Measurements from ENCODE around the gene BCL11A. TPM values are rescaled to one million over a fixed set of nuclear protein-coding genes. Genes with fewer than 3 reads are reported as not detected.

BCL11A gene
- total RNA-seq, 2 donors from 2014 or later: 2.5 to 9.2 TPM

GRCh38 chr2:60512062-60512622, 41.3 kb downstream of the BCL11A start:
- DNase-seq (no peak), ATAC-seq (no peak)
- no peaks in the 10 kb centered on the region for H3K9me3 ChIP-seq (ENCODE audit: control insufficient read depth, low read length, poor library complexity, severe bottlenecking)
- Mint-ChIP-seq H3K4me3 (no peak overlapping the region), H3K27me3 (peaks cover 40% of the 10 kb centered on the region), H3K36me3 (ENCODE audit: low read depth) (peaks cover 2% of the 10 kb centered on the region), H3K27ac (no peak overlapping the region), H3K4me1 (no peaks in the 10 kb centered on the region)

GRCh38 chr2:60510713-60511112, 42.7 kb downstream of the BCL11A start:
- DNase-seq (no peak), ATAC-seq (no peak)
- no peaks in the 10 kb centered on the region for H3K9me3 ChIP-seq (ENCODE audit: control insufficient read depth, low read length, poor library complexity, severe bottlenecking)
- no peak overlapping the region for H3K4me3 Mint-ChIP-seq
- H3K36me3 Mint-ChIP-seq (ENCODE audit: low read depth): peaks cover 2% of the 10 kb centered on the region
- H3K27ac Mint-ChIP-seq: no peak overlapping the region
- peaks cover 46% of the 10 kb centered on the region for H3K27me3 Mint-ChIP-seq
- H3K4me1 Mint-ChIP-seq: no peaks in the 10 kb centered on the region

- no peaks in the 10 kb centered on the region for H3K4me1 Mint-ChIP-seq
- ATAC-seq: no peak
- no peak for DNase-seq
- no peaks in the 10 kb centered on the region for H3K9me3 ChIP-seq (ENCODE audit: control insufficient read depth, low read length, poor library complexity, severe bottlenecking)
- no peak overlapping the region for H3K4me3 Mint-ChIP-seq
- H3K27ac Mint-ChIP-seq: no peak overlapping the region
- H3K36me3 Mint-ChIP-seq (ENCODE audit: low read depth): peaks cover 2% of the 10 kb centered on the region
- peaks cover 56% of the 10 kb centered on the region for H3K27me3 Mint-ChIP-seq
Measured at GRCh38 chr2:60509066-60509465, 44.4 kb downstream of the BCL11A start.

GRCh38 chr2:60508339-60508917, 45.0 kb downstream of the BCL11A start:
- H3K9me3 ChIP-seq (ENCODE audit: control insufficient read depth, low read length, poor library complexity, severe bottlenecking): no peaks in the 10 kb centered on the region
- Mint-ChIP-seq H3K36me3 (ENCODE audit: low read depth) (peaks cover under 1% of the 10 kb centered on the region), H3K4me1 (no peaks in the 10 kb centered on the region), H3K27me3 (peaks cover 55% of the 10 kb centered on the region), H3K27ac (no peak overlapping the region), H3K4me3 (no peak overlapping the region)
- DNase-seq (no peak), ATAC-seq (no peak)

DNA sequence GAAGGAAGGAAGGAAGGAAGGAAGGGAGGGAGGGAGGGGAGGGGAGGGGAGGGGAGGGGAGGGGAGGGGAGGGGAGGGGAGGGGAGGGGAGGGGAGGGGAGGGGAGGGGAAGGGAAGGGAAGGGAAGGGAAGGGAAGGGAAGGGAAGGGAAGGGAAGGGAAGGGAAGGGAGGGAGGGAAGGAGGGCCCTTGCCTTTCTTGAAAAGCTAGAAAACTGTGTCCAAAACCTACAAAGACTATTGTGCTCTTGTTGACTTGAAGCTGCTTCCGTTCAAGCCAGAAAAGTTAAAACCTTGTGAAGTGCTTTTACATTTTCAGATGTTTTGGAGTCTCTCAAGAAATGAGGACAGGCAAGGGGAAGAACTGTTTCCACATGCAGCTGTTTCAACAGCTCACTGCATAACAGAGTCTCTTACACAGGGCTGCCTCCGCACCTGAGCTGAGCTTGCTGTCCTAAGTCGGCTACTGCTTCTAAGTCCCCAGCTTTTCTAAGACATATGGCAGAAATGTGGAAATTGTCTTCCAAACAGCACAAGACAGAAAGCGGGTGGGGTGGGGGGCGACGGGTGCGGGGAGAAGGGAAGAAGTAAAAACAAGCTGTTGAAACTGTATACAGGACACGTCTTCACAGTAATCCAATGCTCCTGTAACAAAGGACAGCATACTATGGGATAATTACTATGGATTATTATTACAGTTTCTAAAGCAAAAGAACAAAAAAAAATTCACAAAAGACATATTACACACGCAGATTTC, 46.1 kb downstream of the BCL11A start:
- peaks cover 51% of the 10 kb centered on the region for H3K27me3 Mint-ChIP-seq
- no peaks in the 10 kb centered on the region for H3K9me3 ChIP-seq (ENCODE audit: control insufficient read depth, low read length, poor library complexity, severe bottlenecking)
- H3K36me3 Mint-ChIP-seq (ENCODE audit: low read depth): no peaks in the 10 kb centered on the region
- H3K4me3 Mint-ChIP-seq: no peak overlapping the region
- H3K4me1 Mint-ChIP-seq: no peaks in the 10 kb centered on the region
- ATAC-seq (no peak), DNase-seq (no peak)
- no peak overlapping the region for H3K27ac Mint-ChIP-seq

GRCh38 chr2:60505880-60506260, 47.6 kb downstream of the BCL11A start:
- H3K9me3 ChIP-seq (ENCODE audit: control insufficient read depth, low read length, poor library complexity, severe bottlenecking): no peaks in the 10 kb centered on the region
- Mint-ChIP-seq H3K27ac (no peak overlapping the region), H3K36me3 (ENCODE audit: low read depth) (no peaks in the 10 kb centered on the region), H3K4me3 (no peak overlapping the region), H3K4me1 (no peaks in the 10 kb centered on the region), H3K27me3 (peaks cover 45% of the 10 kb centered on the region)
- no peak for ATAC-seq
- no peak for DNase-seq

GRCh38 chr2:60505240-60505879, 48.1 kb downstream of the BCL11A start:
- Mint-ChIP-seq H3K27ac (no peak overlapping the region), H3K4me3 (no peak overlapping the region), H3K27me3 (peaks cover 43% of the 10 kb centered on the region), H3K4me1 (no peaks in the 10 kb centered on the region), H3K36me3 (ENCODE audit: low read depth) (no peaks in the 10 kb centered on the region)
- ATAC-seq (no peak), DNase-seq (no peak)
- H3K9me3 ChIP-seq (ENCODE audit: control insufficient read depth, low read length, poor library complexity, severe bottlenecking): no peaks in the 10 kb centered on the region

DNA sequence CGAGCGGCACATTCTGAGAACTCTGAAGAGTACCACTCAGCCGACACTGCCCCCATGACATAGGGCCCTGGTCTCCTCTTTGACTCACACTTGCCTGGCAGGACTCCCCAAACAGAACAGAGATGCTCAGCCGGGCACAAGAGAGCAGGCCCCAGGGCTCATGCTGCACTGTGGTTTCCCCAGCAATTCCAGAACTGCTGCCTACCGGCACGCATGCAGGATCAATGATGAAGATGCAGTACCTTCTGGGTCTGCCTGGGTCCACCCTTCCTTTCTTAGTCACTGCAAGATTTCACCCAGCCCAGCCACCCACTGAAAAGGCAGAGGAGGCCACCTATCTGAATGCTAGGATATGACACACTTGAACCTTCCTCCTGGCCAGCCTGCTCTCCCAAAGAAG, 49.4 kb downstream of the BCL11A start:
- Mint-ChIP-seq H3K27ac (no peak overlapping the region), H3K4me1 (no peaks in the 10 kb centered on the region), H3K27me3 (peaks cover 48% of the 10 kb centered on the region), H3K4me3 (no peak overlapping the region), H3K36me3 (ENCODE audit: low read depth) (no peaks in the 10 kb centered on the region)
- ATAC-seq: no peak
- no peak for DNase-seq
- H3K9me3 ChIP-seq (ENCODE audit: control insufficient read depth, low read length, poor library complexity, severe bottlenecking): no peaks in the 10 kb centered on the region

DNA sequence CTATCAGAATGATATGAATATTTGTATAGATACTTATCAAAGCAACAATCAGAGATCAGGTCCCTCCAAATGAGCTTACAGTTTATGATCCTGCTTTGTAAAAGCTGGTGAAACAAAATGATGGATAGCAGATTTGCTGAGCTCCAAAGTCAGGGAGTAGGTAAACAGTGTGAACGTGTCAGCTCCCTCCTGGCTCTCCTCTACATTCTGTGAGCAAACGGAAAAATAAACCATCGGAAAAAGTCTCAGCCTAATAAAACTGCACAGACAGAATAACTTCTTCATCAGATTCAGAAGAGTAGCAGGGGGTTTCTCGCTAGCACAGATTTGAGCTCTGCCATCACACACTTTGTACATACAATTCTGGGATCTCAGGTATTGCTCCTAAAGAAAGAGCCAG, 51.3 kb downstream of the BCL11A start:
- no peaks in the 10 kb centered on the region for H3K9me3 ChIP-seq (ENCODE audit: control insufficient read depth, low read length, poor library complexity, severe bottlenecking)
- ATAC-seq (no peak), DNase-seq (no peak)
- no peaks in the 10 kb centered on the region for H3K36me3 Mint-ChIP-seq (ENCODE audit: low read depth)
- no peaks in the 10 kb centered on the region for H3K4me1 Mint-ChIP-seq
- no peak overlapping the region for H3K27ac Mint-ChIP-seq
- H3K4me3 Mint-ChIP-seq: no peak overlapping the region
- H3K27me3 Mint-ChIP-seq: peaks cover 51% of the 10 kb centered on the region

- Mint-ChIP-seq H3K27me3 (peaks cover 44% of the 10 kb centered on the region), H3K36me3 (ENCODE audit: low read depth) (no peaks in the 10 kb centered on the region), H3K4me3 (no peak overlapping the region), H3K27ac (no peak overlapping the region), H3K4me1 (no peaks in the 10 kb centered on the region)
- ATAC-seq: no peak
- no peak for DNase-seq
- H3K9me3 ChIP-seq (ENCODE audit: control insufficient read depth, low read length, poor library complexity, severe bottlenecking): no peaks in the 10 kb centered on the region
Measured at GRCh38 chr2:60500861-60501260, 52.6 kb downstream of the BCL11A start.

GRCh38 chr2:60499651-60500265, 53.7 kb downstream of the BCL11A start:
- peaks cover 38% of the 10 kb centered on the region for H3K27me3 Mint-ChIP-seq
- H3K27ac Mint-ChIP-seq: no peak overlapping the region
- H3K36me3 Mint-ChIP-seq (ENCODE audit: low read depth): no peaks in the 10 kb centered on the region
- H3K9me3 ChIP-seq (ENCODE audit: control insufficient read depth, low read length, poor library complexity, severe bottlenecking): no peaks in the 10 kb centered on the region
- no peak for ATAC-seq
- H3K4me3 Mint-ChIP-seq: no peak overlapping the region
- no peak for DNase-seq
- H3K4me1 Mint-ChIP-seq: no peaks in the 10 kb centered on the region

DNA sequence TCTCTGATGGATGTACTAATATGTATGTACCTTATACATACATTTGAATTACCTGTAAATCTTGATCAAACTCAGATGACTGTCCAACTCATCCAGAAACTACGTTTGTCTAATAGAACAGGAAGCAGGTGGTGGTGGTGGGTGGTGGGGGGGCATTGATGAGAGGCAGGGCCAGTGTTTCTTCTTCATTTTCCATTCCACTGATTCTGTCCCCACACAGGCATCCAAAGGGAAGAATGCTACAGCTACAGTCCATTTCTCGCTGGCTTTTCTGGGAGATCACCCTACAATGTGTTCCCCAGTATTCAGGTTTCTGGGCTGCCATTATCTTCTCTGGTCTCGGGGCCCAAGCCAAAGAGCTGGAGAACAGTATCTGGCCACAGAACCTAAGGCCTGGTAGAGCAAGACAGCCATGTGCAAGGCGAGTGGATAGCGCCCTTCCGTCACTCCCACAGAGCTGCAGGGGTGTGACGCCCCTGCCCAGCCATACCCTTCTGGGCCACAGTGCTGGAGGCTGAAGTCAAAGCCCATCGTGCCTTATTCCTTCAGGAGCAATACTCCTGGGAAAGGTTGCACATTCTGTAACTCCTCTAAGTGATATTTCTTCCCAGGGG, 54.5 kb downstream of the BCL11A start:
- H3K4me1 Mint-ChIP-seq: no peaks in the 10 kb centered on the region
- no peaks in the 10 kb centered on the region for H3K9me3 ChIP-seq (ENCODE audit: control insufficient read depth, low read length, poor library complexity, severe bottlenecking)
- DNase-seq (no peak), ATAC-seq (peak; percentile 36)
- no peaks in the 10 kb centered on the region for H3K36me3 Mint-ChIP-seq (ENCODE audit: low read depth)
- no peak overlapping the region for H3K27ac Mint-ChIP-seq
- H3K4me3 Mint-ChIP-seq: no peak overlapping the region
- H3K27me3 Mint-ChIP-seq: peaks cover 31% of the 10 kb centered on the region

All from T-helper 17 cell (primary cell).